ENCODE data around the gene MYOD1.

The MYOD1 gene

GRCh38 chr11:17771415-17771814 is 52.0 kb downstream of the MYOD1 start:
- DNase-seq: no peak

Measured in fibroblast of skin of back (primary cell).